ENCODE results near the gene NEK1. TPM values are rescaled to one million over a fixed set of nuclear protein-coding genes. Genes with fewer than 3 reads are reported as not detected.

NEK1 gene
- total and polyA plus RNA-seq, 2 experiments from 2014 or later, result 9.3 to 19.5 TPM

GRCh38 chr4:169416997-169417396 is 195.4 kb downstream of the NEK1 start:
- Histone ChIP-seq H3K27ac (ENCODE audit: low read depth) (no peak overlapping the region), H4K20me1 (replicated peaks; ENCODE audit: insufficient read depth) (no peaks in the 10 kb centered on the region), H3K4me3 (no peak overlapping the region), H3K27me3 (ENCODE audit: insufficient read depth) (no peaks in the 10 kb centered on the region), H3K4me1 (ENCODE audit: insufficient read depth) (no peaks in the 10 kb centered on the region), H3F3A (replicated peaks; ENCODE audit: low read depth) (no peaks in the 10 kb centered on the region), H3K79me2 (replicated peaks; ENCODE audit: insufficient read depth) (no peaks in the 10 kb centered on the region), H2AFZ (no peak overlapping the region), H3K4me2 (no peak overlapping the region), H3K36me3 (ENCODE audit: insufficient read depth) (no peaks in the 10 kb centered on the region), H3K9me2 (ENCODE audit: insufficient read depth) (no peaks in the 10 kb centered on the region)
- DNase-seq (ENCODE audit: low spot score) (no peak), ATAC-seq (no peak)
- peaks cover 18% of the 10 kb centered on the region for H3K4me1 Mint-ChIP-seq
- H3K4me3 Mint-ChIP-seq, result no peak overlapping the region
- H3K27me3 Mint-ChIP-seq (ENCODE audit: insufficient read depth, low read depth, poor library complexity), result no peaks in the 10 kb centered on the region
- H3K9me3 Mint-ChIP-seq, result no peaks in the 10 kb centered on the region
- no peaks in the 10 kb centered on the region for H3K36me3 Mint-ChIP-seq (ENCODE audit: low read depth)
- no peak overlapping the region for H3K27ac Mint-ChIP-seq
- TF ChIP-seq POLR2AphosphoS5 (IDR thresholded peaks at IDR 0.05; ENCODE audit: low read depth) (no peak), ETS1 (IDR thresholded peaks at IDR 0.05) (no peak), EZH2phosphoT487 (IDR thresholded peaks at IDR 0.05; ENCODE audit: unreplicated experiment) (no peak), REST (IDR thresholded peaks at IDR 0.05; ENCODE audit: unreplicated experiment) (no peak), EZH2 (IDR thresholded peaks at IDR 0.05; ENCODE audit: low read depth, unreplicated experiment) (no peak), ZNF114 (CRISPR knock-in tag; IDR thresholded peaks at IDR 0.05) (no peak), JUNB (IDR thresholded peaks at IDR 0.05; ENCODE audit: unreplicated experiment) (no peak), CTCF (conservative IDR thresholded peaks at IDR 0.05; ENCODE audit: low read depth in 2 of 2) (no peak), STAT1 (IDR thresholded peaks at IDR 0.05; ENCODE audit: unreplicated experiment) (no peak), ZNF331 (CRISPR knock-in tag; IDR thresholded peaks at IDR 0.05; ENCODE audit: low read depth) (no peak)

- Histone ChIP-seq H3K4me3 (no peak overlapping the region), H3K36me3 (ENCODE audit: insufficient read depth) (no peaks in the 10 kb centered on the region), H3K27ac (ENCODE audit: low read depth) (no peak overlapping the region), H3F3A (replicated peaks; ENCODE audit: low read depth) (no peaks in the 10 kb centered on the region), H2AFZ (no peak overlapping the region), H3K79me2 (replicated peaks; ENCODE audit: insufficient read depth) (no peaks in the 10 kb centered on the region), H3K9me2 (ENCODE audit: insufficient read depth) (no peaks in the 10 kb centered on the region), H3K4me2 (no peak overlapping the region), H3K4me1 (ENCODE audit: insufficient read depth) (no peaks in the 10 kb centered on the region), H3K27me3 (ENCODE audit: insufficient read depth) (no peaks in the 10 kb centered on the region), H4K20me1 (replicated peaks; ENCODE audit: insufficient read depth) (no peaks in the 10 kb centered on the region)
- Mint-ChIP-seq H3K27me3 (ENCODE audit: insufficient read depth, low read depth, poor library complexity) (no peaks in the 10 kb centered on the region), H3K9me3 (no peaks in the 10 kb centered on the region), H3K4me1 (peaks cover 20% of the 10 kb centered on the region), H3K4me3 (no peak overlapping the region), H3K36me3 (ENCODE audit: low read depth) (no peaks in the 10 kb centered on the region), H3K27ac (no peak overlapping the region)
- DNase-seq (ENCODE audit: low spot score), result no peak
- no peak for ATAC-seq
- TF ChIP-seq ZNF114 (CRISPR knock-in tag; IDR thresholded peaks at IDR 0.05) (no peak), ZNF462 (CRISPR knock-in tag; IDR thresholded peaks at IDR 0.05) (no peak)
Measured at GRCh38 chr4:169416461-169416860, 195.9 kb downstream of the NEK1 start.
